ENCODE results near the gene GGCT.

GRCh38 chr7:30450983-30451497, 53.6 kb downstream of the GGCT start:
- TF ChIP-seq CTCF (IDR thresholded peaks at IDR 0.05 in 8 of 11, conservative IDR thresholded peaks at IDR 0.05 in 3 of 11): no peak
- TF ChIP-seq POLR2AphosphoS5 (IDR thresholded peaks at IDR 0.05): peak in 1 of 3 donors; percentile 40

Data from spleen (tissue), 7 donors.